Activated CD4-positive, alpha-beta T cell treated with anti-CD3 and anti-CD28 coated beads, Interleukin-2, amount 10 ng/mL, durations not matched to agents 7 days and 5 days (primary cell): ENCODE measurements around the gene ZKSCAN7. TPM values are rescaled to one million over a fixed set of nuclear protein-coding genes. Genes with fewer than 3 reads are reported as not detected.
A peak's percentile ranks its signal among the peaks of the same experiment; 100 is the strongest.
"Not testable (repeated sequence)": the region's sequence is repeated elsewhere in the genome, so short reads cannot be mapped to it uniquely, and the experiment has no call there.

Experiments
- CTCF ChIA-PET: fragments of 350-600 bp; sonication (Branson Sonifier 250); formaldehyde crosslinking; loops from one replicate; lab custom pipeline; 2021; ENCODE audit warnings: antibody characterized with exemption; lab: Charles Lee
- POLR2A ChIA-PET: fragments of 350-600 bp; sonication (Branson Sonifier 250); formaldehyde crosslinking; loops from one replicate; lab custom pipeline; 2021; ENCODE audit warnings: antibody characterized with exemption; lab: Charles Lee
- DNase-seq: peaks from one replicate; pipeline ENCODE4 v3.0.0-alpha.2; 2020
- H3K27ac Mint-ChIP-seq: one replicate; pipeline ENCODE4 v1.8.0; 2021; ENCODE audit warnings: mild to moderate bottlenecking, moderate library complexity, mixed read lengths
- H3K27me3 Mint-ChIP-seq: one replicate; pipeline ENCODE4 v1.8.0; 2021; ENCODE audit warnings: mixed read lengths
- H3K36me3 Mint-ChIP-seq: one replicate; pipeline ENCODE4 v1.8.0; 2021; ENCODE audit warnings: low read depth, mixed read lengths
- H3K4me1 Mint-ChIP-seq: one replicate; pipeline ENCODE4 v1.8.0; 2021; ENCODE audit warnings: mixed read lengths
- H3K4me3 Mint-ChIP-seq: one replicate; pipeline ENCODE4 v1.8.0; 2021; ENCODE audit warnings: mild to moderate bottlenecking, moderate library complexity, mixed read lengths
- H3K9me3 Mint-ChIP-seq: one replicate; pipeline ENCODE4 v1.8.0; 2021; ENCODE audit warnings: mixed read lengths
- total RNA-seq, 2 experiments: library from RNA; stranded (reverse); gene quantifications; one replicate each; pipeline ENCODE4 v1.2.3, GENCODE V29; 2021

ZKSCAN7 gene
- total RNA-seq, 2 experiments from 2014 or later, result 0.50 to 0.56 TPM

DNA sequence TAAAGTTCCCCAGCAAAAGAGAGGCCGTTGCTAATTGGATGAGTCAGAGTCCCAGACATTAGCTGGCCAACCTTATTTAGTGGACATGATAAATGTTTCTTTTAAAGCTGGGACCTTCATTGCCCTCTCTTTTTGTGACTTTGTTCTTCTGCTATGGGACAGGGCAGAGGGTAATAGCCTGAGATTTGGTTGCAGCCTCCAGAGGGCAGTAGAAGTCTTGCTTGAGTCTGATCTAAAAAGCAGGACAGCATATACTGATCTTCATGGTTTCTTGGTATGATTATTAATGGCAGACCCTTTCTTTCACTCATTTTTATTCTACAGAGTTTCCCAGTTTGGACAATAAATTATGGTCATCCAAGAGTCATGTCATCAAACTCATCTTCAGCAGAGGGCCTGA, 25.1 kb upstream of the ZKSCAN7 start:
- Mint-ChIP-seq H3K4me1 (peaks cover 2% of the 10 kb centered on the region), H3K4me3 (no peak overlapping the region), H3K27ac (no peak overlapping the region), H3K36me3 (no peaks in the 10 kb centered on the region), H3K9me3 (no peaks in the 10 kb centered on the region), H3K27me3 (peaks cover 22% of the 10 kb centered on the region)
- ChIA-PET CTCF (no interaction called here), POLR2A (no interaction called here)
- DNase-seq, result peak; percentile 29

DNA sequence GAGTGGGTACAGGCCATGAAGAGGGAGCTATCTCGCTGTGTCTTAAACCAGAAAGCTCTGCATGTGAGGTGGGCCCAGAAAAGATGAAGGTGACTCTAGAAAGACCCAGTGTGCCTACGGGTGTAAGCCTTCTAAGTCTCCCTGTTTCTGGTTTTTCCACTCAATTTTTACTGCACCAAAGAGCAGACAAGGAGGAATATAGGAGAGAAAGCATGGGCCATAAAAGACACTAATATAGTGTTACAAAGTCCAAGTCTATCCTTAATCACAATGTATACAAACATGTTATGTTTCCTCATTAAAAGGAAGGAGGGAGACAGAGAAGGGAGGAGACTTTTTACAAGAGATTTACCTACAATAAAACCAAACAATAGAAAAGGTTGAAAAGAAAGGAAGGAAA, 24.1 kb upstream of the ZKSCAN7 start:
- no peak for DNase-seq
- Mint-ChIP-seq H3K27ac (no peak overlapping the region), H3K36me3 (no peaks in the 10 kb centered on the region), H3K4me3 (no peak overlapping the region), H3K4me1 (peaks cover 2% of the 10 kb centered on the region), H3K27me3 (peaks cover 28% of the 10 kb centered on the region), H3K9me3 (no peaks in the 10 kb centered on the region)
- CTCF ChIA-PET, result no interaction called here
- POLR2A ChIA-PET, result no interaction called here

GRCh38 chr3:44534659-44535058, 20.3 kb upstream of the ZKSCAN7 start:
- CTCF ChIA-PET, H3K36me3 Mint-ChIP-seq, H3K4me3 Mint-ChIP-seq, H3K4me1 Mint-ChIP-seq, POLR2A ChIA-PET, DNase-seq, H3K27ac Mint-ChIP-seq, H3K9me3 Mint-ChIP-seq: not testable (repeated sequence)
- H3K27me3 Mint-ChIP-seq, result peaks cover 22% of the 10 kb centered on the region

DNA sequence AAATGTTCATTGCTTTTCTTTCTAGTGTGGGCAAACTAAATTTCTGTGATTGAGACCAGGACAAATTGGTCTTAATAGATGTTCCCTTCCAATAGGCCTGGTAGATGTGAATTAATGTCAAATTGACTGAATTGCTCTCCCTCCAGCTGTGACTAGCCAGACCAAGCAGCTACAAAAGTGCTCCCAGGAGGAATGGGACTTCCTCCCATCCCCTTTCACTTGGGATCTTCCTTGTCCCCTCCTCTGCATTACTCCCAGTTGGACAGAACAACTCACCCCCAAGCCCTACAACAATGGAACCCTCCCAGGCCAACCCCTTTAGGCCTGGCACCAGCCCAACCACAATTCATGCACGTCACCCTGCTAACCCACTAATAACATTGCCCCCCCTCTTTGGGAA, 19.6 kb upstream of the ZKSCAN7 start:
- Mint-ChIP-seq H3K27me3 (peaks cover 22% of the 10 kb centered on the region), H3K9me3 (no peaks in the 10 kb centered on the region), H3K36me3 (no peaks in the 10 kb centered on the region), H3K27ac (no peak overlapping the region), H3K4me1 (peaks cover 2% of the 10 kb centered on the region), H3K4me3 (no peak overlapping the region)
- no peak for DNase-seq
- POLR2A ChIA-PET, result no interaction called here
- CTCF ChIA-PET, result no interaction called here

DNA sequence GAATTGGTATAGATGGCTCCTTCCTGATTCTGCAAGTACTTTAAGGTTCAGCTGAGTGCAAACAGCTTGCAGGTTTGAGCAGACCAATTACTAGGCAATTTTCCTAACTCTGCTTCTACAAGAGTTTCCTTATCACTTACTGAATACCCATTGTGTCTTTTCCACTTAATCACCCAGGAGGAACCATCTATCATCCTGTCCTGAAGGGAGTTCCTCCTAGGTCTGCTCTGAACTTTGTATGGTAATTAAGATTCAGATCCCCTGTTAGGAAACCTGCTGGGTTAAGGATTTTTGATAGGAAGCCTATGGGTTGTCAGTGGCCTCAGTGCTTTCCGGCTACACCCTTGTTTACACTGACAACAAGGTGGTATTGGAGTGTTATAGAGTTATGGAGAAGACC, 10.2 kb upstream of the ZKSCAN7 start:
- H3K4me3 Mint-ChIP-seq, H3K4me1 Mint-ChIP-seq, H3K9me3 Mint-ChIP-seq, H3K27ac Mint-ChIP-seq, H3K27me3 Mint-ChIP-seq, H3K36me3 Mint-ChIP-seq, CTCF ChIA-PET, POLR2A ChIA-PET, DNase-seq: not testable (repeated sequence)

GRCh38 chr3:44555723-44556122, 730 bp downstream of the ZKSCAN7 start:
- DNase-seq, result no peak
- CTCF ChIA-PET, result no interaction called here

DNA sequence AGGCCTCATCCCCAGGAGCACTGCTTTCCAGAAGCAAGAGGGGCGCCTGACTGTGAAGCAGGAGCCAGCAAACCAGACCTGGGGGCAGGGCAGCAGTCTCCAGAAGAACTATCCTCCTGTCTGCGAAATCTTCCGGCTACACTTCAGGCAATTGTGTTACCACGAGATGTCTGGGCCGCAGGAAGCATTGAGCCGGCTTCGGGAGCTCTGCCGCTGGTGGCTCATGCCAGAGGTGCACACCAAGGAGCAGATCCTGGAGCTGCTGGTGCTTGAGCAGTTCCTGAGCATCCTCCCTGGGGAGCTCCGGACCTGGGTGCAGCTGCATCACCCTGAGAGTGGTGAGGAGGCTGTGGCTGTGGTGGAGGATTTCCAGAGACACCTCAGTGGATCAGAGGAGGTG, 2.1 kb downstream of the ZKSCAN7 start:
- H3K9me3 Mint-ChIP-seq, result peaks cover 28% of the 10 kb centered on the region
- DNase-seq, result no peak

More at GRCh38 chr3:44555723-44556122, 730 bp downstream of the ZKSCAN7 start:
- peak overlapping the region; percentile 79 for H3K4me3 Mint-ChIP-seq
- POLR2A ChIA-PET, result no interaction called here
- H3K27me3 Mint-ChIP-seq, result no peaks in the 10 kb centered on the region
- H3K9me3 Mint-ChIP-seq, result peaks cover 20% of the 10 kb centered on the region
- peak overlapping the region; percentile 82 for H3K27ac Mint-ChIP-seq
- peaks cover 15% of the 10 kb centered on the region for H3K4me1 Mint-ChIP-seq
- peaks cover 32% of the 10 kb centered on the region for H3K36me3 Mint-ChIP-seq

DNA sequence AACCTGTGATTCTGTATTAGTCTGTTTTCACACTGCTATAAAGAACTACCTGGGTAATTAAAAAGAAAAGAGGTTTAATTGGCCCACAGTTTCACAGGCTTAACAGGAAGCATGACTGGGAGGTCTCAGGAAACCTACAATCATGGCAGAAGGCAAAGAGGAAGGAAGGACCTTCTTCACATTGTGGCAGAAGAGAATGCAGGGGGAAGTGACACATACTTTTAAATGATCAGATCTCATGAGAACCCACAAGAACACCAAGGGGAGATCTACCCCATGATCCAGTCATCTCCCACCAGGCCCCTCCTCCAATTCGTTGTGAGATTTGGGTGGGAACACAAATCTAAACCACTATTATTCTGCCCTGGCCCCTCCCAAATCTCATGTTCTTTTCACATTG, 6.1 kb downstream of the ZKSCAN7 start:
- Mint-ChIP-seq H3K9me3 (peaks cover 29% of the 10 kb centered on the region), H3K4me1 (peaks cover 1% of the 10 kb centered on the region), H3K27me3 (no peaks in the 10 kb centered on the region), H3K36me3 (peaks cover 18% of the 10 kb centered on the region), H3K27ac (no peak overlapping the region), H3K4me3 (no peak overlapping the region)
- no peak for DNase-seq
- POLR2A ChIA-PET, result no interaction called here
- CTCF ChIA-PET, result interaction anchor here (0.8 kb wide), 1 partner anchor 28 kb away, joined by 3 read pairs; no protein-coding TSS in a partner anchor

More for the DNA sequence above, 2.1 kb downstream of the ZKSCAN7 start:
- Mint-ChIP-seq H3K27me3 (no peaks in the 10 kb centered on the region), H3K4me1 (peaks cover 15% of the 10 kb centered on the region), H3K36me3 (peaks cover 33% of the 10 kb centered on the region), H3K4me3 (no peak overlapping the region), H3K27ac (no peak overlapping the region)
- ChIA-PET CTCF (no interaction called here), POLR2A (no interaction called here)

GRCh38 chr3:44562147-44562546, 7.2 kb downstream of the ZKSCAN7 start:
- Mint-ChIP-seq H3K4me1 (no peaks in the 10 kb centered on the region), H3K9me3 (peaks cover 32% of the 10 kb centered on the region), H3K27me3 (no peaks in the 10 kb centered on the region), H3K4me3 (no peak overlapping the region), H3K36me3 (peaks cover 12% of the 10 kb centered on the region), H3K27ac (no peak overlapping the region)
- POLR2A ChIA-PET, result no interaction called here
- CTCF ChIA-PET, result interaction anchor here (0.8 kb wide), 1 partner anchor 29 kb away, joined by 3 read pairs; no protein-coding TSS in a partner anchor
- DNase-seq, result no peak

GRCh38 chr3:44568561-44568960, 13.6 kb downstream of the ZKSCAN7 start:
- Mint-ChIP-seq H3K4me3 (no peak overlapping the region), H3K4me1 (no peaks in the 10 kb centered on the region), H3K27me3 (no peaks in the 10 kb centered on the region), H3K27ac (no peak overlapping the region), H3K36me3 (peaks cover 17% of the 10 kb centered on the region), H3K9me3 (peaks cover 52% of the 10 kb centered on the region)
- DNase-seq, result no peak
- ChIA-PET CTCF (no interaction called here), POLR2A (no interaction called here)

GRCh38 chr3:44571024-44571423, 16.0 kb downstream of the ZKSCAN7 start:
- no peaks in the 10 kb centered on the region for H3K4me1 Mint-ChIP-seq
- no peaks in the 10 kb centered on the region for H3K27me3 Mint-ChIP-seq
- H3K36me3 Mint-ChIP-seq, result peaks cover 19% of the 10 kb centered on the region
- H3K27ac Mint-ChIP-seq, result no peak overlapping the region
- DNase-seq, result no peak
- ChIA-PET CTCF (interaction anchor here (0.6 kb wide), 1 partner anchor 832 kb away, joined by 4 read pairs; no protein-coding TSS in a partner anchor), POLR2A (no interaction called here)
- no peak overlapping the region for H3K4me3 Mint-ChIP-seq
- peaks cover 51% of the 10 kb centered on the region for H3K9me3 Mint-ChIP-seq

GRCh38 chr3:44576613-44577012, 21.6 kb downstream of the ZKSCAN7 start:
- peaks cover 7% of the 10 kb centered on the region for H3K36me3 Mint-ChIP-seq
- H3K27me3 Mint-ChIP-seq, result no peaks in the 10 kb centered on the region
- ChIA-PET POLR2A (no interaction called here), CTCF (interaction anchor here (0.7 kb wide), 1 partner anchor 269 kb away, joined by 4 read pairs; no protein-coding TSS in a partner anchor)
- peaks cover 43% of the 10 kb centered on the region for H3K9me3 Mint-ChIP-seq
- DNase-seq, result no peak
- no peak overlapping the region for H3K4me3 Mint-ChIP-seq
- no peak overlapping the region for H3K27ac Mint-ChIP-seq
- no peaks in the 10 kb centered on the region for H3K4me1 Mint-ChIP-seq

- H3K27ac Mint-ChIP-seq, H3K36me3 Mint-ChIP-seq, H3K4me1 Mint-ChIP-seq, H3K27me3 Mint-ChIP-seq, H3K4me3 Mint-ChIP-seq, DNase-seq, CTCF ChIA-PET, POLR2A ChIA-PET: not testable (repeated sequence)
- H3K9me3 Mint-ChIP-seq, result peaks cover 40% of the 10 kb centered on the region
Measured at GRCh38 chr3:44577354-44577952, 22.5 kb downstream of the ZKSCAN7 start.

DNA sequence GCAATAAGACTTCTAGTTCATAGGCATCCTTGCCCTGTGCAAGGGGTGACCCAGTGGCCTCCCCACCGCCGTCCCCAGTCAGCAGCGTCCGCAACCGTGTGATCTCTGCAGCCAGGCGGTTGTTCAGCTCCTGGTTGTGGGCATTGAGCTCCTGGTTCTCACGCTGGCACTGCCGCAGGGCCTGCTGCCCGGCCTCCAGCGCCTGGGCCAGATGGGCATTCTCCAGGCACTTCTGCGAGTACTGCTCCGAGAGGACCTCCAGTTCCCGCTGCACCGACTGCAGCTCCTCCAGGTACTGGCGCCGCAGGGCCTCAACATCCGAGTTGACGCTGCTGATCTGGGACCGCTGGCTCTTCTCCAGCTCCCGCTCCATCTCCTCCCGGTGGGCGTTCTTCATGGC, 23.3 kb downstream of the ZKSCAN7 start:
- POLR2A ChIA-PET, DNase-seq, H3K27ac Mint-ChIP-seq, CTCF ChIA-PET, H3K36me3 Mint-ChIP-seq, H3K4me3 Mint-ChIP-seq, H3K27me3 Mint-ChIP-seq, H3K4me1 Mint-ChIP-seq: not testable (repeated sequence)
- H3K9me3 Mint-ChIP-seq, result peaks cover 36% of the 10 kb centered on the region
